ENCODE measurements around the gene UBE2Q1.

- peak; percentile 77 to 95 (median 93) for TF ChIP-seq CTCF (IDR thresholded peaks at IDR 0.05)
- TF ChIP-seq POLR2A (IDR thresholded peaks at IDR 0.05): no peak
- no peak for TF ChIP-seq EP300 (IDR thresholded peaks at IDR 0.05)
These were observed 1.1 kb upstream of the UBE2Q1 start for GRCh38 chr1:154559466-154560044.
